ENCODE measurements around the gene PNPLA6. TPM values are rescaled to one million over a fixed set of nuclear protein-coding genes. Genes with fewer than 3 reads are reported as not detected.

Gene PNPLA6
- polyA plus RNA-seq, 3 donors = 11.2 to 178 (median 14.4) TPM

- H3K36me3 ChIP-seq (replicated peaks in 1 of 2; ENCODE audit: control insufficient read depth in 1 of 2, insufficient read depth in 2 of 2, low read length in 2 of 2) = peaks cover 49 to 70% of the 10 kb centered on the region in 2 donors
- H3K36me3 Mint-ChIP-seq = peaks cover 54 to 81% of the 10 kb centered on the region in 2 donors
- no peak overlapping the region for H3K4me3 Mint-ChIP-seq
- H3K79me2 ChIP-seq (ENCODE audit: insufficient read depth, low read length) = no peaks in the 10 kb centered on the region
- no peak overlapping the region for H3K4me3 ChIP-seq (replicated peaks in 1 of 3; ENCODE audit: low read depth in 2 of 3, low read length in 3 of 3)
- H3K27me3 ChIP-seq (ENCODE audit: control insufficient read depth in 2 of 2, insufficient read depth in 2 of 2, low read length in 2 of 2) = no peaks in the 10 kb centered on the region
- H3K4me1 ChIP-seq (ENCODE audit: control insufficient read depth in 1 of 2, insufficient read depth in 2 of 2, low read length in 2 of 2) = peaks cover 25 to 37% of the 10 kb centered on the region in 2 donors
- H3K27me3 Mint-ChIP-seq (ENCODE audit: low read depth in 3 of 3) = peaks cover 0 to 5% (median 2%) of the 10 kb centered on the region in 3 donors
- peak overlapping the region in 1 of 7 donors; percentile 71 for H3K27ac Mint-ChIP-seq
- H3K9me3 ChIP-seq (replicated peaks in 1 of 2; ENCODE audit: control insufficient read depth in 1 of 2, insufficient read depth in 1 of 2, low read length in 2 of 2) = no peaks in the 10 kb centered on the region
- no peak overlapping the region for H3K27ac ChIP-seq (ENCODE audit: low read depth in 1 of 2, low read length in 2 of 2)
- no peak overlapping the region for H2AFZ ChIP-seq (ENCODE audit: insufficient read depth, low read depth, low read length, poor library complexity, severe bottlenecking)
- no peak for DNase-seq
- intact Hi-C loops (cut with micrococcal nuclease) = loop anchor here (10.0 kb wide), 1 partner anchor 135 kb away; no protein-coding TSS in a partner anchor
- 95% methylated on average over 28 of the region's 33 CpGs for WGBS (ENCODE audit: insufficient coverage)
- H3K4me2 ChIP-seq (replicated peaks; ENCODE audit: extremely low read depth, low read length, poor library complexity, severe bottlenecking) = no peak overlapping the region
- no peak for TF ChIP-seq CTCF (IDR thresholded peaks at IDR 0.05)
- peaks cover 39% of the 10 kb centered on the region for H3K4me1 Mint-ChIP-seq
- no peaks in the 10 kb centered on the region for H4K20me1 ChIP-seq (ENCODE audit: insufficient read depth, low read length)
- H3K9ac ChIP-seq (ENCODE audit: insufficient read depth, low read length, poor library complexity, severe bottlenecking) = no peak overlapping the region
- H3K9me3 Mint-ChIP-seq = no peaks in the 10 kb centered on the region
These were observed 5.7 kb upstream of the PNPLA6 start for GRCh38 chr19:7529610-7530490.

GRCh38 chr19:7533281-7533885 is 2.1 kb upstream of the PNPLA6 start:
- H3K27ac Mint-ChIP-seq = peak overlapping the region in 4 of 7 donors; percentile 46 to 71 (median 61)
- H3K4me3 Mint-ChIP-seq = peak overlapping the region; percentile 81 to 89
- Histone ChIP-seq H3K27ac (ENCODE audit: low read depth in 1 of 2, low read length in 2 of 2) (no peak overlapping the region), H3K9ac (ENCODE audit: insufficient read depth, low read length, poor library complexity, severe bottlenecking) (peak overlapping the region; percentile 47), H4K20me1 (ENCODE audit: insufficient read depth, low read length) (no peaks in the 10 kb centered on the region), H3K4me3 (replicated peaks in 1 of 3; ENCODE audit: low read depth in 2 of 3, low read length in 3 of 3) (peak overlapping the region; percentile 13 to 99 (median 99)), H3K4me1 (ENCODE audit: control insufficient read depth in 1 of 2, insufficient read depth in 2 of 2, low read length in 2 of 2) (peaks cover 32 to 43% of the 10 kb centered on the region in 2 donors), H3K4me2 (replicated peaks; ENCODE audit: extremely low read depth, low read length, poor library complexity, severe bottlenecking) (peak overlapping the region; percentile 100), H3K9me3 (replicated peaks in 1 of 2; ENCODE audit: control insufficient read depth in 1 of 2, insufficient read depth in 1 of 2, low read length in 2 of 2) (no peaks in the 10 kb centered on the region), H3K79me2 (ENCODE audit: insufficient read depth, low read length) (peaks cover 12% of the 10 kb centered on the region), H2AFZ (ENCODE audit: insufficient read depth, low read depth, low read length, poor library complexity, severe bottlenecking) (no peak overlapping the region), H3K36me3 (replicated peaks in 1 of 2; ENCODE audit: control insufficient read depth in 1 of 2, insufficient read depth in 2 of 2, low read length in 2 of 2) (peaks cover 34 to 50% of the 10 kb centered on the region in 2 donors), H3K27me3 (ENCODE audit: control insufficient read depth in 2 of 2, insufficient read depth in 2 of 2, low read length in 2 of 2) (no peaks in the 10 kb centered on the region)
- H3K36me3 Mint-ChIP-seq = peaks cover 44 to 62% of the 10 kb centered on the region in 2 donors
- H3K9me3 Mint-ChIP-seq = no peaks in the 10 kb centered on the region
- no peak for TF ChIP-seq CTCF (IDR thresholded peaks at IDR 0.05)
- intact Hi-C loops (cut with micrococcal nuclease) = loop anchor here (10.0 kb wide), 1 partner anchor 139 kb away; no protein-coding TSS in a partner anchor
- peaks cover 32% of the 10 kb centered on the region for H3K4me1 Mint-ChIP-seq
- 91% methylated on average over 10 of the region's 30 CpGs for WGBS (ENCODE audit: insufficient coverage)
- H3K27me3 Mint-ChIP-seq (ENCODE audit: low read depth in 3 of 3) = peaks cover 0 to 5% (median 2%) of the 10 kb centered on the region in 3 donors
- DNase-seq = no peak

Measured in CD14-positive monocyte (primary cell).